ENCODE measurements around the gene CEP85L.
"Not testable (repeated sequence)": the region's sequence is repeated elsewhere in the genome, so short reads cannot be mapped to it uniquely, and the experiment has no call there.

The CEP85L gene

GRCh38 chr6:118485601-118486550 is 165.5 kb downstream of the CEP85L start:
- DNase-seq: no peak

GRCh38 chr6:118476551-118476950 is 174.8 kb downstream of the CEP85L start:
- DNase-seq: no peak

- no peak for DNase-seq
Measured at GRCh38 chr6:118473266-118473665, 178.1 kb downstream of the CEP85L start.

- DNase-seq: peak; percentile 35 to 72
Measured at GRCh38 chr6:118469468-118469867, 181.9 kb downstream of the CEP85L start.

GRCh38 chr6:118468682-118469465 is 182.5 kb downstream of the CEP85L start:
- peak; percentile 90 to 94 for DNase-seq

- DNase-seq: no peak
Measured at GRCh38 chr6:118467181-118467580, 184.2 kb downstream of the CEP85L start.

- DNase-seq: no peak
Measured at GRCh38 chr6:118464620-118465019, 186.8 kb downstream of the CEP85L start.

- no peak for DNase-seq
Measured at GRCh38 chr6:118460958-118461470, 190.4 kb downstream of the CEP85L start.

GRCh38 chr6:118456982-118457381 is 194.4 kb downstream of the CEP85L start:
- no peak for DNase-seq

GRCh38 chr6:118451839-118452238 is 199.6 kb downstream of the CEP85L start:
- no peak for DNase-seq

- DNase-seq: no peak
Measured at GRCh38 chr6:118444796-118445195, 206.6 kb downstream of the CEP85L start.

- DNase-seq: no peak
Measured at GRCh38 chr6:118436482-118436881, 214.9 kb downstream of the CEP85L start.

- not testable (repeated sequence) for DNase-seq
Measured at GRCh38 chr6:118434147-118434546, 217.2 kb downstream of the CEP85L start.

- not testable (repeated sequence) for DNase-seq
Measured at GRCh38 chr6:118421312-118421711, 230.1 kb downstream of the CEP85L start.

GRCh38 chr6:118419448-118420394 is 231.7 kb downstream of the CEP85L start:
- no peak for DNase-seq

Measured in SHP77 (cell line).